ENCODE data around the gene GNG12.

- TF ChIP-seq CTCF (IDR thresholded peaks at IDR 0.05; ENCODE audit: extremely low read depth in 1 of 2, insufficient read depth in 1 of 2, low read depth in 1 of 2, low read length in 2 of 2) (no peak), MAX (IDR thresholded peaks at IDR 0.05; ENCODE audit: insufficient read depth, insufficient read length) (no peak), EZH2 (IDR thresholded peaks at IDR 0.05; ENCODE audit: borderline replicate concordance, low read depth, low read length, severe bottlenecking) (no peak), MYC (IDR thresholded peaks at IDR 0.05; ENCODE audit: low read depth, low read length) (no peak), POLR2A (IDR thresholded peaks at IDR 0.05; ENCODE audit: low read depth, low read length) (no peak), POLR2AphosphoS5 (IDR thresholded peaks at IDR 0.05; ENCODE audit: insufficient read depth, low read depth, low read length) (no peak)
These were observed 46.9 kb upstream of the GNG12 start for GRCh38 chr1:67880056-67880601.
